Fibroblast of lung (primary cell): ENCODE data around the gene DSG2. TPM values are rescaled to one million over a fixed set of nuclear protein-coding genes. Genes with fewer than 3 reads are reported as not detected.

Experiments used
- DNase-seq, 2 donors: peaks; one replicate each; pipeline versions ENCODE4 v3.0.0 to v3.0.0-alpha.2; 2010; ENCODE audit warnings: low read depth in 2 of 2
- H2AFZ ChIP-seq: 2 replicates; pipeline ENCODE4 v1.5.1; 2012; ENCODE audit warnings: low read length, control low read depth, inconsistent platforms
- H3K27ac ChIP-seq: 2 replicates; pipeline ENCODE4 v1.5.1; 2011; ENCODE audit warnings: low read length, control low read depth; ENCODE audit not compliant: insufficient read depth
- H3K27me3 ChIP-seq: 2 replicates; pipeline ENCODE4 v1.5.1; 2011; ENCODE audit warnings: mild to moderate bottlenecking, low read length; ENCODE audit not compliant: control insufficient read depth, insufficient read depth
- H3K36me3 ChIP-seq: 2 replicates; pipeline ENCODE4 v1.5.1; 2011; ENCODE audit warnings: low read length; ENCODE audit not compliant: control insufficient read depth, insufficient read depth
- H3K4me1 ChIP-seq: 2 replicates; pipeline ENCODE4 v1.5.1; 2011; ENCODE audit warnings: low read length; ENCODE audit not compliant: control insufficient read depth, insufficient read depth; ENCODE audit errors: extremely low read depth
- H3K4me2 ChIP-seq: 2 replicates; pipeline ENCODE4 v1.5.1; 2011; ENCODE audit warnings: low read length, control low read depth; ENCODE audit not compliant: insufficient read depth; ENCODE audit errors: extremely low read depth
- H3K4me3 ChIP-seq, 4 experiments: fragments of 200-600 bp in 1 of 4; sonication (generic) in 1 of 4; replicated peaks in 1 of 4; 2 replicates each; pipeline ENCODE4 v1.5.1; 2011 to 2016; ENCODE audit warnings: low read length in 4 of 4, low read depth in 3 of 4, mild to moderate bottlenecking in 3 of 4, control low read depth in 2 of 4, inconsistent platforms in 1 of 4, mixed read lengths in 1 of 4; ENCODE audit not compliant: insufficient read depth in 1 of 4; ENCODE audit errors: control extremely low read depth in 1 of 4
- H3K79me2 ChIP-seq: 2 replicates; pipeline ENCODE4 v1.5.1; 2012; ENCODE audit warnings: mild to moderate bottlenecking, low read length, inconsistent platforms; ENCODE audit not compliant: control insufficient read depth, insufficient read depth
- H3K9ac ChIP-seq: 2 replicates; pipeline ENCODE4 v1.5.1; 2011; ENCODE audit warnings: mild to moderate bottlenecking, low read length, control low read depth; ENCODE audit not compliant: insufficient read depth
- H3K9me3 ChIP-seq: 2 replicates; pipeline ENCODE4 v1.5.1; 2012; ENCODE audit warnings: low read depth, low read length; ENCODE audit not compliant: control insufficient read depth, insufficient read depth
- H4K20me1 ChIP-seq: 2 replicates; pipeline ENCODE4 v1.5.1; 2011; ENCODE audit warnings: low read length; ENCODE audit not compliant: control insufficient read depth, insufficient read depth; ENCODE audit errors: extremely low read depth
- CTCF ChIP-seq, 2 donors: IDR thresholded peaks in 1 of 2; conservative IDR thresholded peaks in 1 of 2; 1 replicate in 1 of 2; 2 replicates in 1 of 2; pipeline ENCODE4 v1.5.1; 2011 to 2012; ENCODE audit warnings: low read length in 2 of 2, control low read depth in 1 of 2, inconsistent platforms in 1 of 2, low read depth in 1 of 2, mild to moderate bottlenecking in 1 of 2
- EZH2 ChIP-seq: IDR thresholded peaks from 2 replicates; pipeline ENCODE4 v1.5.1; 2012; ENCODE audit warnings: low read length, control low read depth, mild to moderate bottlenecking; ENCODE audit errors: missing control alignments
- polyA plus RNA-seq, 2 donors: library from polyadenylated mRNA; depleted of rRNA in 1 of 2; stranded (reverse) in 1 of 2; unstranded in 1 of 2; fragments of >200 nt; gene quantifications; 2 replicates each; pipeline ENCODE4 v1.2.1, GENCODE V29; 2011 to 2012; ENCODE audit warnings: missing spikeins in 1 of 2
- total RNA-seq: library from RNA; depleted of rRNA; stranded (reverse); fragments of >200 nt; gene quantifications from 2 replicates; pipeline ENCODE4 v1.2.1, GENCODE V29; 2014

Gene DSG2
- total and polyA plus RNA-seq, 2 donors (not counting 1 experiment from before 2014, with no cell fraction given): 0.33 to 1.1 TPM

GRCh38 chr18:31590570-31590969, 92.6 kb downstream of the DSG2 start:
- Histone ChIP-seq H3K36me3 (no peaks in the 10 kb centered on the region), H3K9ac (no peak overlapping the region), H3K79me2 (no peaks in the 10 kb centered on the region), H2AFZ (no peak overlapping the region), H3K27ac (no peak overlapping the region), H4K20me1 (no peaks in the 10 kb centered on the region), H3K27me3 (no peaks in the 10 kb centered on the region), H3K4me1 (no peaks in the 10 kb centered on the region), H3K4me2 (no peak overlapping the region), H3K4me3 (no peak overlapping the region), H3K9me3 (no peaks in the 10 kb centered on the region)
- TF ChIP-seq EZH2: no peak
- TF ChIP-seq CTCF (conservative IDR thresholded peaks at IDR 0.05 in 1 of 2, IDR thresholded peaks at IDR 0.05 in 1 of 2; ENCODE audit: low read depth in 1 of 2, low read length in 2 of 2): no peak
- DNase-seq: no peak

- H3K9me3 ChIP-seq: no peaks in the 10 kb centered on the region
- DNase-seq: no peak
- no peaks in the 10 kb centered on the region for H3K79me2 ChIP-seq
- H3K4me2 ChIP-seq: no peak overlapping the region
- TF ChIP-seq EZH2: no peak
- TF ChIP-seq CTCF (conservative IDR thresholded peaks at IDR 0.05 in 1 of 2, IDR thresholded peaks at IDR 0.05 in 1 of 2; ENCODE audit: low read depth in 1 of 2, low read length in 2 of 2): no peak
- H3K27ac ChIP-seq: no peak overlapping the region
- no peaks in the 10 kb centered on the region for H3K4me1 ChIP-seq
- H3K4me3 ChIP-seq: no peak overlapping the region
- no peak overlapping the region for H2AFZ ChIP-seq
- H3K27me3 ChIP-seq: no peaks in the 10 kb centered on the region
- H4K20me1 ChIP-seq: no peaks in the 10 kb centered on the region
- no peak overlapping the region for H3K9ac ChIP-seq
- H3K36me3 ChIP-seq: no peaks in the 10 kb centered on the region
Observed at GRCh38 chr18:31591113-31591512, 93.1 kb downstream of the DSG2 start.

- Histone ChIP-seq H3K9ac (no peak within 1 kb of the TSS), H3K27me3 (no peaks in the 10 kb centered on the region), H3K4me3 (no peak within 1 kb of the TSS), H2AFZ (no peak within 1 kb of the TSS), H3K27ac (no peak within 1 kb of the TSS), H3K4me1 (no peaks in the 10 kb centered on the region), H4K20me1 (no peaks in the 10 kb centered on the region), H3K36me3 (no peaks in the 10 kb centered on the region), H3K79me2 (no peaks in the 10 kb centered on the region), H3K9me3 (no peaks in the 10 kb centered on the region), H3K4me2 (no peak within 1 kb of the TSS)
- TF ChIP-seq EZH2 (no peak), CTCF (conservative IDR thresholded peaks at IDR 0.05 in 1 of 2, IDR thresholded peaks at IDR 0.05 in 1 of 2; ENCODE audit: low read depth in 1 of 2, low read length in 2 of 2) (no peak)
- DNase-seq: no peak
Observed at GRCh38 chr18:31591628-31592027, 93.7 kb downstream of the DSG2 start, which contains the start of gene TTR. Gene TTR (plus strand): TSS chr18:31591877. CDS start chr18:31591903, 26 bp downstream.
